NCI-H128 (cell line): Measurements from ENCODE around the gene SPRR1A.
"Not testable (repeated sequence)": the region's sequence is repeated elsewhere in the genome, so short reads cannot be mapped to it uniquely, and the experiment has no call there.

Experiments used
- DNase-seq: peaks from one replicate; lab custom pipeline; 2025; ENCODE audit not compliant: unreplicated experiment; lab: John Stamatoyannopoulos, UW

SPRR1A gene

DNA sequence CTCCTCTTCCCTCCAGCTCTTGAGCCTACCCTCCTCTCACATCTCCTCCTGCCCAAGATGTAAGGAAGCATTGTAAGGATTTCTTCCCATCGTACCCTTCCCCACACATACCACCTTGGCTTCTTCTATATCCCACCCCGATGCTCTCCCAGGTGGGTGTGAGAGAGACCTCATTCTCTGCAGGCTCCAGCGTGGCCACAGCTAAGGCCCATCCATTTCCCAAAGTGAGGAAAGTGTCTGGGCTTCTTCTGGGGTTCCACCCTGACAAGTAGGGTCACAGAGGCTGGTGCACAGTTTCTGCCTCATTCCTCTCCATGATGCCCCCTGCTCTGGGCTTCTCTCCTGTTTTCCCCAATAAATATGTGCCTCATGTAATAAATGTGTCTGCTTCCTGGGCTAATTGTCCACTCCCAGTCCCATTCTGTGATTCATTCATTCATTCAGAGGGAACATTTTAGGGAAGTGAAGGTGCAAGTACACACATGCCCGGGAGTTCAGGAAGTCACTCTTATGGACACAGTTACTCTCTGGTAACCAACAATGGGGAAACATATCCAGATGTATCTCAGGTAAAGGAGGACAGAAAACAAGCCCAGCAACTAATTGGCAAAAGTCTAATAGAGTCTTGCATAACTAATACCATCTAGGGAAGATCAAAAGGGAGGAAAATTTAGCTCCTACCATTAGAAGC lies 11.5 kb upstream of the SPRR1A start:
- DNase-seq: no peak

DNA sequence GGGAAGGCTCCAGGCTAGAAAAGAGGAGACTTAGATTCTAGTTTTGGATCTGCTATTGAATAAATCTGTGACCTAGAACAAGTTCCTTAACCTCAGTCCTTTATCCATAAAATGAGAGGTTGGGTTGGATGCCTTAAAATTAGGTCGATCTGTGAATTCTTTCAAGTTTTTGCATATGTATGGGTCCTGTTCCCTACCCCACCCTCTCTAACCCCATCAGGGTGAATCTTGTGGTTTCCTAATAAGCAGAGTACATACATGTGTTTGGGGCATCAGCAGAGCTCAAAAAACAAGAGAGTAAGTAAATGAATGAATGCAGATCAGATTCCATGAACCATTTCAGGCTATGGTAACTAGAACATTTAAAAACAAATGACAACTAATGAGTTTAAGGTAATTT lies 7.2 kb upstream of the SPRR1A start:
- DNase-seq: no peak

DNA sequence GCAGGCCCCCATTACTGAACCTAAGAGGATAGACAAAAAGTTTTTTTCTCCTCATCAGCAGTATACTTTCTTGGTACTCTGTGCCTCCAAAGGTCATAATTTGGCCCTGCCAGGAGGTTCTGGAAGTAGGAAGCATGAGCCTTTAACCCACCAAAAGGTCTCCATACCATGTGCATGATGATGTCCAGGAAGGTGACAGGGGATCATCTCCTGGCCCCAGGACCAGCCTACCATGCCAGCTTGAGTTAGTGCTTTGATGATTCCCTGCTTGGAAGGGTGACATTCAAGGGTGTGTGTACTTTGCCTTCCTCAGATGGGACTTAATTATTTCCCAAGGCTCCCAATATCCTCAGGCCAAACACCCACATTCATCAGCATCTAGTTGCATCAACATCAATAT lies 6.3 kb upstream of the SPRR1A start:
- DNase-seq: no peak

DNA sequence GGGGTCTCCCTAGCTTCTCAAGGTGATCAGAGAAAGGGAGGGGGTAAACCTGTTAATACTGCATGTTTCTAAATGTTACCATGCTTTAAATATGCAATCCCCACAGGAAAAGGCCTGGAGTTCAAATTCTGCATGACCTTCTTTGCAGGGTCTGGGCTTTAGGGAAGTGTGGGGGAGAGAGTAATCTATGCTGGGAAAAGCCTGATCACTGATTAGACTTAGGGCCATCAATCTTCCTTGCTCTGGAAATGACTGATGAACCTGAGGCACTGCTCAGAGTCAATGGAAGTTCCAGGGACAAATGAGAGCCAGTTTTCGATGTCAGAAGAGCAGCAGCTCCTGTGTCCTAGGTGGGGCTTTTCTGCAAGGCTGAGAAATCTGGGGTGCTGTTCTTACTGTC lies 3.2 kb upstream of the SPRR1A start:
- DNase-seq: no peak

DNA sequence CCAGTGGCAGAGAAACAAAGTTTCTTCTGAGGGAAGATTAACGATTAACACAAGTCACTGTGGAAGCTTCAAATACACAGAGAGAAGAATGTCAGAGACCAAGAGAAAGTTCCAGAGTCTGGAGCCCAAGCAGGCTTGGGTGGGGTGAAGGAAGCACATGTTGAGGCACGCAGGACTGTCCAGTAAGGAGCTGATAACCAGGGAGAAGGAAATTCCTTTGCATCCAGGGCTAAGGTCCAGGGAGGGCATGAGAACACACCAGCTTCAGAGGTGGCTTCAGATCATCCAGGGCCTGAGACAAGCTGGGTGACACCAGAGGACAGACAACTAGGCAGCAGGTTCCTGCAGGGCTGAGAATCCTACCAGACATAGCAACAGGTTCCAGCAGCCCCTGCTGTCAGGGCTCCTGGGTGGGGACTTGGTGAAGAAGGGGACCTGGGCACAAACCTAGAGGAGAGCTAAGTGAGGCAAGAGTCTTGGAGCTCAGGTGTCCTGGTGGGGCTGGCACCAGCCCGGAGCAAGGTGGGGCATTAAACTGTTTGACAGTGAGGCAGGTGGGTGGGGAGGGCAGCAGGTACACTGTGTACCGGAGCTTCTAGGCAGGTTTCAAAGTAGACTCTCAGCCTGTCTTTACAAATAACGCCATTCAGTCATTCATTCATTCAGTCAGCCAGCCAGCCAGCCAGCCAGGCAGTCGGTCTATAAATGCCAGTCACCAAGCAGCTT lies 2.6 kb upstream of the SPRR1A start:
- DNase-seq: no peak

DNA sequence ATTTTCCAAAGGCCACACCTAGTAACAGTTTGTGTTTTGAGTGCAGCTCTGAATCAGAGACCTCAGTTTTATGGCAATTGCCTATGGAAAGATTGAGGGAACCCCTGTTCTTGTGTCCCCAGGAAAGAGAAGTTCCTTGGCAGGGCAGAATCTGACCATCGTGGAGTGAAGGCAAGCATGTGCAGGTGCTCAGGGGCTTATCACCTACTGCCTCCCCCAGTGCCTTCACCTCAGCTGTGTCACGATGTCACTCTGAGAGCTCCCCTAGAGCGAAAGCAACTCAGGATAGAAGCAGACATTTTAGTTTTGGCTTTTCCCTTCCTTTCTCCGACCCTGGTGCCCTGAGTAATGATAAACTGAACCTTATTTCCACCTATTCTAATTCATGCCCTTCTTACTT lies 1.8 kb upstream of the SPRR1A start:
- no peak for DNase-seq

DNA sequence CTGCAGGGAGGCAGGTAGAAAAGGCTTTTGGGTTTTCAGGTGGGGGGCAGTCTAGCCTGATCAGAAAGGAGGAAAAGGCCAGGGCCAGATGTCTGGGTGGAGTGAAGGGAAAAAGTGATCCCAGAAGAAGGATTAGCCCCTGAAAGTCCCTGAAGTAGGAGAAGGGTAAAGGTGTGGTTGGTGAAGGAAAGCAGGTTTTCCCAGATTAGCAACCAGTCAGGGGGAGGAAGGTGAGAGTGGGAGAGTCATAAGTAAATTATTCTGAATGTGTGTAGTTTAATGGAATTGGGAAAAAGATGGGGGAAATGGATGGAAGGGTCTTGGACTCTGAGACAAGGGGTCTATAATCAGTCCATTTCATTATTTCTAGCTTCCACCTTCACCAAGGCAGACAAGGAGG lies 647 bp upstream of the SPRR1A start:
- DNase-seq: no peak

DNA sequence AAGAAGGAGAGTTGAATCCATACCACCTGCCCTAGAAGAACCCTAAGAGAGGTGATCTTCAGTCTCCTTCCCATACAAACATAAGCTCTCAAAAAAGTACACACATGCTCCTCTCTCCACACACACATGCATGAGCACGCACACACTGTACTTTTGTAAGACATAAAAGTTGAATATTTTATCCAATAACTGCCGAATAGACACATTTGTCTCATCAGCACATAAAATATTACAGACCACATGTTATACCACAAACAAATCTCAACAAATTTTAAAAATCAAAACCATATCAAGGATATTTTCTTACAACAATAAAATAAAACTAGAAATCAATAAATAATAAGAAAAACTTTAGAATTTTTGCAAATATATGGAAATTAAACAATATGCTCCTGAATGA lies 2.7 kb downstream of the SPRR1A start:
- DNase-seq: no peak

DNA sequence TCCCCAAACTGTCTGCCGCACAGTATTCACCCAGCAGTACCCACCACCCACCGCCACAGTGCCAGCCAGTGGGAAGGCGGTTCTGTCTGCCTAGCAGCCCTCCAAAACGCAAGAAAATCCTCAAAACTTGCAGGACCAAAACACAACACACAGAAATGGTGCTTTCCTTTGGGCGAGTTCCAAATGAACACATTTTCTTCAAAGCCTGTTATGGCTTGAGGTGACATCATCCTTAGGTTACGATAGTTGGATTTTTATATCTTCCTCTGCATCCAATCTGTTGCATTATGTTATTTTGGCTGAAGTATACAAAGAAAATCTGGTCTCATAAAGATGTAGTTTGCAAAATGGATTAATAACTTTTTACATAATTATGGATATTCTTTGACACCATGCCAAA lies 9.3 kb downstream of the SPRR1A start:
- no peak for DNase-seq

DNA sequence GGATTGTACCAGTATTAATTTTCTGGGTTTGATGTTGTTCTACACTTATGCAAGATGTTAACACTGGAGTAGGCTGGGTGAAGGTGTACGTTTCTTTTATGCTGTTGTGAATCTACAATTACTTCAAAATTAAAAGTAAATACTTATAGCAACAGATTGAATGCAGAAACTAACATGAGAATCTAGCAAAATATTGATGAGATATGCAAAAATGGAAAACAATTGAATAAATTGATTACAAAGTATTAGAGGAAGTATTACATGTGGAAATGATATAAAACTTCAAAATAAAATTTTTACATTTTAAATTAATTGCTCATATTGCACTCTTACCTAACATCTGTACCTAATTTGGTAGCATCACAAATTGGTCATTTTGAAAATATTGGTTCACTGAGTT lies 12.0 kb downstream of the SPRR1A start:
- DNase-seq: no peak

DNA sequence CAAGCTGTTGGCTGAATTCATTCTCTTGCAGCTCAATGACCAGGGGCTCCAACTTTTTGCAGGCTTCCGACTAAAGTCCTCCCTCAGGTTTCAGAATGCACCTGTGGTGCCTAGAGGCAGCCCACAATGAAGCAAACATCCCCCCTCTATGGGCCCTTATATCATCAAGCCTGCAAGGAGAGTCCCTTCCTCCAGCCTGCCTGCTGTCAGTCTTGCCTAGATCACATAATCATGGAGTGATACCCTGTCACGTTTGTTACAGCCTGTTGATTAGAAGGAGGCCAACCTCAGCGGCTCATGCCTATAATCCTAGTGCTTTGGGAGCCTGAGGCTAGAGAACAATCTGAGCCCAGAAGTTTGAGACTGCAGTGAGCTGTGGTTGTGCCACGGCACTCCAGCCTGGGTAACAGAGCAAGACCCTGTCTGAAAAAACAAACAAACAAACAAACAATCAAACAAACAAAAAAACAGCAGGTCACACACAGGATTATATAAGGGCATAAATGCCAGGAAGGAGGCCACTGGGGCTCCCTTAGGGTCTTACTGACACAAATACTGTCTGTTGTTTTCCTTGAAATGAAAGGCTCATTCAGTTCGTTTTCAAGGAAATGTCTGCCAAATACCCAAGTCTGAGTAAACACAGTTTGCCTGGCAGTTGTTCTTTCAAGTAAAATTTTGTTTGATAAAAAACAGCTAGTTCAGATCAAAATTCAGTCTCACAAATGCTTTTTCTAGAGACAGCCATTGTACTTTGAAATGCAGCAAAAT lies 12.9 kb downstream of the SPRR1A start:
- DNase-seq: no peak

DNA sequence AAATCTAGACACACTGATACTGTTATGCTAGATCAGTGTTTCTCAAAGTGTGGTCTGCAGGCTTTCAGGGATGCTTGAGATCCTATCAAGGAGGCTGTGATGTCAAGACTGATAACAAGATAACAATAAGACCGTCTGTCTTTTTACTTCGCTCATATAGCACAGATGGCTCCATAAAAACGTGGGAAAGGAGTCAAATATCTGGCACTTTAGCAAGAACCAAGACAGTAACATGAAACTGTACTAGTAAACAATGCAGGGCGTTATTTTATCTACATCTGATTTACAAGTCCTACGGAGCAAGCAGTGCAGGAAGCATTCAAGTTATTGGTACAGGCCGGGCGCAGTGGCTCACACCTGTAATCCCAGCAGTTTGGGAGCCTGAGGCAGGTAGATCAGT lies 14.0 kb downstream of the SPRR1A start:
- no peak for DNase-seq

DNA sequence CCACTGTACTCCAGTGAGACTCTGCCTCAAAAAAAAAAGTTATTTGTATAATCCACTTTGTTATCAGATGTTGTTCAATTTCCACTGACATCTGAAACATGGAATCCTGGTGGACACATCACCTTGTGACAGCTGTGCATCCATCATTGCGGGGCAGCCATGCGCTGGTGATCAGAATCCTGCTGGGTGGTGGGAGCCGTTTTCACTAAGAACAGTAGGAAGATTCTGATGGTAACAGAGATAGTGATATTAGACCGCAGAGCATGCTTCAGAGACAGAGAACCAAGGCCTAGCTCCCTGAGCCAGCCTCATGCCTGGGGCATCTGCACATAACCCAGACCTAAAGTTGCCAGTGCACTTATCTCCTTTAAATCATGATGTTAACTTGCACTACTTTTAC lies 14.6 kb downstream of the SPRR1A start:
- DNase-seq: no peak

DNA sequence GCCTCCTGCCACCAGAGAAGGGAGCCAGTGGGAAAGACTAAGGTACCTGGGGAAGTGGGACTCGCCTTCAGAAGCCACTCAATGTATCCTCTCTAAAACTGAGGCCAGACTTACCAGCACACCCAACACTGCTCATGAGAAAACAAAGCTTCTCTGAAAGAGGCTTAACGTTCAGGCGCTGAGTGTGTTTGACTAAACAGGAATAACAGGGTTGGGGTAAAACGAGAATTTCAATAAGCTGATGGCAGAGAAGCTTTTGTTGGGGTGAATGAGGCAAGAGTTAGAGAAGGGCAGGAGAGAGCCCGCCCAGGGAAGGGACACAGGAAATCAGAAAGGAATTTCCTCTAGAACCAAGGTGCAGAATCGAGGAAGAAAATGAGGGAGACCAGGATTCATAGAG lies 15.9 kb downstream of the SPRR1A start:
- no peak for DNase-seq

DNA sequence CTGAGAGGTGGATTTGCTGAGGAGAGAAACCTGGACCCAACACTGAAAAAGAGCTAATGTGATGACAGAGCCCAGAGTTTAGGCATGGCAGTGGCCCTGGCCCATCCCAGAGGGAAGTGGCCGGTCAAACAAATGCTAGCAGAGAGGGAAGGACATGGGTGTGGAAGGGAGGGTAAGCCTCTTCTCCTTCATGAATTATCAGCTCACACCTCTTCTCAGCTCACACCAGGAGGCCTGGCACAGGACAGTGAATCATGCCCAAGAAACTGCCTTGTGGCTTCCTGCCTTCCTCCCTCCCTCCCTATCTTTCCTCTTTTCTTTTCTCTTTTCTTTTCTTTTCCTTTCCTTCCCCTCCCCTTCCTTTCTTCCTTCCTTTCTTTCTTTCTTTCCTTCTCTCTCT lies 16.4 kb downstream of the SPRR1A start:
- DNase-seq: no peak

DNA sequence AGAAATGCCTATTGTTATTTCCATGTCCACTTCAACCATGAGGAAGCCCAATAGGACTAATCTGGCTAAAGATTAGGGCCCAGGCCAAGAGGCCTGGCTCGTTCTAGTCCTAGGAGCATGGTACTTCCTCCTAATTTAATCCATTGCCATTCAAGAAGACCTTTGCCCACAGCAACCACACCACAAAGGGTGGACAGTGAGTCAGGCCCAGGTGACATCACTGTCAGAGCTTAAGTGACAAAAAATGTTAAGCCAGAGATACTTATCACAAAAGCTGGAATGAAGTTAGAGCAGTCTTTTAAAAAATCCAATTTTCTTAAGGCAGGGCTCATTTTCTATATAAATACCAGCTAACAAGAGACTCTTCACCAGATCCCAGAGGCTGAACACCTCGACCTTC lies 17.5 kb downstream of the SPRR1A start, which contains the start of gene SPRR3:
TSS of gene SPRR3 (plus strand) at position 368 of the 400 bp plus-strand sequence. CDS start 1,272 bp downstream, outside the sequence.
- no peak for DNase-seq

DNA sequence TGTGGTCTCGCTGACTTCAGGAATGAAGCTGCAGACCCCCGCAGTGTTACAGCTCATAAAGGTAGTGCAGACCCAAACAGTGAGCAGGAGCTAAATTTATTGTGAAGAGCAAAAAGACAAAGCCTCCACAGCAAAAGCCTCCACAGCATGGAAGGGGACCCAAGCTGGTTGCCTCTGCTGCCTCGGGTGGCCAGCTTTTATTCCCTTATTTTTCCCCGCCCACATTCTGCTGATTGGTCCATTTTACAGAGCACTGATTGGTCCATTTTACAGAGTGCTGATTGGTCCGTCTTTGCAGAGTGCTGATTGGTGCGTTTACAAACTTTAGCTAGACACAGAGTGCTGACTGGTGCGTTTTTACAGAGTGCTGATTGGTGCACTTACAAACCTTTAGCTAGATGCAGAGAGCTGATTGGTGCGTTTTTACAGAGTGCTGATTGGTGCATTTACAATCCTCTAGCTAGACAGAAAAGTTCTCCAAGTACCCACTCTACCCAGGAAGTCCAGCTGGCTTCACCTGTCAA lies 27.4 kb downstream of the SPRR1A start:
- not testable (repeated sequence) for DNase-seq

DNA sequence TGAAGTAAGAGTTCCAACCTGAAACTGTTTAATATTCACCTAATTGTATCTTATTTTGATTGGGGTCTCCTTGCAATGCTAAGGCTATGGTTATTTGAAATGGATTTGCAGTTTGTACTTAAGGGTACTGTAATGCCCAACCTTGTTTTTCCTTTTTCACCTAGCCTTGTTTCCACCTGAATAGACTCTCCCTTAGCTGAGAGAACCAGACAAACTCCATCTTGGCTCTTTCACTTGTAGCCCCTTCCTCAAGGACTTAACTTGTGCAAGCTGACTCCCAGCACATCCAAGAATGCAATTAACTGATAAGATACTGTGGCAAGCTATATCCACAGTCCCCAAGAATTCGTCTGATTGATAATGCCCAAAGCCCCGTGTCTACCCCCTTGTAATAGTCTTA lies 37.9 kb downstream of the SPRR1A start:
- DNase-seq: not testable (repeated sequence)

DNA sequence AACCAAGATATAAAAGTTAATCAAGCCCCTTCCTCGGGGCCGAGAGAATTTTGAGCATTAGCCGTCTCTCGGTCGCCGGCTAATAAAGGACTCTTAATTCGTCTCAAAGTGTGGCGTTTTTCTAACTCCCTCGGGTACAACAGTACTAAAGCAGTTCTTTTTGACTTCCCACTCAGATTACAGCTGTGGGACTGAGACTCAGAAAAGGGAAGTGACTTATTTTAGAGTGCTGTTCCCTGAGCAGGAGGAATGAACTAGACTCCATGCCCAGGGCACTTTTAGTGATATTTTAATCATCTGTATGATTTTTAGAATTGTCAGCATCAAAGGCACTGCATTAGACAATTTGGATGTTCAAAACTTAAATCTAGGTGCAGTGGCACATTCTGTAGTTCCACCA lies 38.5 kb downstream of the SPRR1A start:
- DNase-seq: not testable (repeated sequence)

DNA sequence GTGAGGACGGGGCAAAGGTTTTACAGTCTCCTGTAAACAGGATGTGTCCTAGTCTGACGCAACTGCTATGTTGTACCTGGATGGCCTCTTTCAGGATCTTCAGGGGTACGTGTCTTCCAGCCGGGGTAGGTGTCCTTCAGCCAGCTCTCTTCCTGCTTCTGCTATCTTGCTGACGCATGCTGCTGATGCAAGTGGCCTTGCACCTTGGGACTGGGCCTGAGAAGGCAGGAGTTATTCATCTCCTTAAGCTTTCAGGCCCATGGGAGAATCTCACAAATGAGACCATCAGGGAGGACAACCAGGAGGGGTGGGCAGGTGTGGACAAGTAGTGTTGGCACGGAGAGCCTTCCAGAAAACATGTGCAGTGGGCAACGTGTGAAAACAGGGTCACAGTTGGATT lies 39.2 kb downstream of the SPRR1A start:
- no peak for DNase-seq

DNA sequence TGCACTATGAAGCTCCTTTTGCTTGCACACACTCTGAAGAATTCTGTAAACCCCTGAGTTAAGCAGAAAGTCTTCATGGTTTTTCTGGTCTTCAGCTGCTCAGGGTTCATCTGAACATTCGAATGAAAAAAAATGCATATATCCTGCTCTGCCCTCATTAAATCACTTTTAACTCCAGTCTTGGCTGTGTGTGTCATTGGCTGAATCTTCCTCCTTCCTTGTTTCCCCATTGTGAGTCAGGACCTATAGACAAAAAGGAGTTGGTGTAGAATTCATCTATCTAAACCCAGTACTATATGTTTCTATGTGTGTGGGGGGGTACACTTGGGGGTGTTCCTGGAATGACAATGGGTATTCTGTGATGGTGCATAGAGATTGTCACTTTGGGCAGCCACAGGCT lies 40.5 kb downstream of the SPRR1A start:
- DNase-seq: no peak

DNA sequence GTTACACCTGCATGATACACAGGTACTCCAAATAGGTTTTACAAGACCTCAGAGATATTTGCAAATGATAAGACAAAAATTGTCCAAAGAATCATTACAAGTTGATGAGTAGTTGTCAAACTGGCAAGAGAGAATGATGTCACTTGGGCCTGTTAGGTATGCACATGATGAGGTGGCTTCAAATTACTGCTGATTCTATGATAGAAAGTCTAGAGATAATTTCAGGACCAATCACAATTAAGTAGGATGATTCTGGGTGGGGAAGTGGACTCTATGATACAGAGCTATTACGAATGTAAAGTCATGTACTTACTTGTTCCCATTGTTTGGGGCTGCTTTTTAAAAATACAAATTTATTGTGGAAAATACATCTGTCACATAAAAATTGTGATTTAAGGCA lies 41.9 kb downstream of the SPRR1A start:
- DNase-seq: no peak
